ENCODE measurements around the gene SCMH1. TPM values are rescaled to one million over a fixed set of nuclear protein-coding genes. Genes with fewer than 3 reads are reported as not detected.
A peak's percentile ranks its signal among the peaks of the same experiment; 100 is the strongest.

Gene SCMH1
- total and polyA plus RNA-seq, 7 donors: 16.2 to 39.4 (median 28.3) TPM

GRCh38 chr1:41048540-41048939 is 193.6 kb downstream of the SCMH1 start:
- Histone ChIP-seq H3K36me3 (ENCODE audit: insufficient read depth in 1 of 2, low read depth in 1 of 2) (peaks cover 2 to 34% of the 10 kb centered on the region in 2 donors), H3K27me3 (ENCODE audit: insufficient read depth in 3 of 3, low read length in 2 of 3) (no peaks in the 10 kb centered on the region), H3K9me3 (no peaks in the 10 kb centered on the region), H3K4me1 (peaks cover 26% of the 10 kb centered on the region), H3K27ac (no peak overlapping the region), H3K4me3 (no peak overlapping the region)
- ATAC-seq (no peak), DNase-seq (no peak)
- WGBS, 3 donors: 92 to 96% (median 95%) methylated on average over 3 of the region's 3 CpGs
- intact Hi-C loops (cut with DNase I): loop anchor here in 1 of 2 donors (10.0 kb wide), 1 partner anchor 66 kb away; no protein-coding TSS in a partner anchor
- no peak for TF ChIP-seq CTCF (IDR thresholded peaks at IDR 0.05)

- DNase-seq (no peak), ATAC-seq (peak; percentile 68 to 78 (median 76))
- 31 to 53% (median 32%) methylated on average over 10 of the region's 10 CpGs for WGBS, 3 donors
- peak overlapping the region; percentile 46 for H3K4me3 ChIP-seq
- TF ChIP-seq CTCF (IDR thresholded peaks at IDR 0.05): no peak
- intact Hi-C loops (cut with DNase I): loop anchor here in 1 of 2 donors (10.0 kb wide), 1 partner anchor 68 kb away; no protein-coding TSS in a partner anchor
- H3K4me1 ChIP-seq: peaks cover 26% of the 10 kb centered on the region
- H3K27ac ChIP-seq: peak overlapping the region; percentile 83
- H3K9me3 ChIP-seq: no peaks in the 10 kb centered on the region
- H3K27me3 ChIP-seq (ENCODE audit: insufficient read depth in 3 of 3, low read length in 2 of 3): no peaks in the 10 kb centered on the region
- H3K36me3 ChIP-seq (ENCODE audit: insufficient read depth in 1 of 2, low read depth in 1 of 2): peaks cover 2 to 33% of the 10 kb centered on the region in 2 donors
Observed at GRCh38 chr1:41046347-41046775, 195.7 kb downstream of the SCMH1 start.

- Histone ChIP-seq H3K36me3 (ENCODE audit: insufficient read depth in 1 of 2, low read depth in 1 of 2) (peaks cover 2 to 33% of the 10 kb centered on the region in 2 donors), H3K27ac (peak overlapping the region; percentile 83), H3K4me1 (peaks cover 26% of the 10 kb centered on the region), H3K4me3 (peak overlapping the region; percentile 46), H3K9me3 (no peaks in the 10 kb centered on the region), H3K27me3 (ENCODE audit: insufficient read depth in 3 of 3, low read length in 2 of 3) (no peaks in the 10 kb centered on the region)
- no peak for TF ChIP-seq CTCF (IDR thresholded peaks at IDR 0.05)
- DNase-seq (peak; percentile 42 to 73), ATAC-seq (peak; percentile 89 to 96 (median 90))
- intact Hi-C loops (cut with DNase I): loop anchor here in 1 of 2 donors (10.0 kb wide), 1 partner anchor 69 kb away; no protein-coding TSS in a partner anchor
- 8 to 14% (median 12%) methylated on average over 5 of the region's 5 CpGs for WGBS, 3 donors
Observed at GRCh38 chr1:41045740-41046139, 196.4 kb downstream of the SCMH1 start.

- no peak for TF ChIP-seq CTCF (IDR thresholded peaks at IDR 0.05)
Observed at GRCh38 chr1:41044187-41044586, 197.9 kb downstream of the SCMH1 start.

More at GRCh38 chr1:41044187-41044586, 197.9 kb downstream of the SCMH1 start:
- intact Hi-C loops (cut with DNase I): loop anchor here in 1 of 2 donors (10.0 kb wide), 1 partner anchor 71 kb away; no protein-coding TSS in a partner anchor
- WGBS, 3 donors: 62 to 73% (median 65%) methylated on average over 2 of the region's 2 CpGs
- Histone ChIP-seq H3K9me3 (no peaks in the 10 kb centered on the region), H3K27ac (peak overlapping the region; percentile 83), H3K36me3 (ENCODE audit: insufficient read depth in 1 of 2, low read depth in 1 of 2) (peaks cover 5 to 42% of the 10 kb centered on the region in 2 donors), H3K27me3 (ENCODE audit: insufficient read depth in 3 of 3, low read length in 2 of 3) (no peaks in the 10 kb centered on the region), H3K4me1 (peaks cover 26% of the 10 kb centered on the region), H3K4me3 (peak overlapping the region; percentile 46)
- ATAC-seq: no peak
- no peak for DNase-seq

All from psoas muscle (tissue), 8 donors.